Neutrophil (primary cell): ENCODE results near the gene RPL19.

Experiments
- H3K27ac ChIP-seq: fragments of 200-600 bp; sonication (generic); 2 replicates; pipeline ENCODE4 v1.5.1; 2016; ENCODE audit warnings: mild to moderate bottlenecking, moderate library complexity
- H3K27me3 ChIP-seq: fragments of 200-600 bp; sonication (generic); 2 replicates; pipeline ENCODE4 v1.6.0; 2016; ENCODE audit warnings: mild to moderate bottlenecking
- H3K36me3 ChIP-seq: fragments of 200-600 bp; sonication (generic); 2 replicates; pipeline ENCODE4 v1.5.1; 2017
- H3K4me1 ChIP-seq, 2 experiments: fragments of 200-600 bp in 1 of 2; sonication (generic) in 1 of 2; 1 replicate in 1 of 2; 2 replicates in 1 of 2; pipeline versions ENCODE4 v1.5.1 to v1.6.1; 2013 to 2016; ENCODE audit warnings: low read depth in 1 of 2, low read length in 1 of 2, mild to moderate bottlenecking in 1 of 2, moderate library complexity in 1 of 2; ENCODE audit not compliant: control insufficient read depth in 1 of 2, insufficient read depth in 1 of 2
- H3K4me3 ChIP-seq, 2 experiments: fragments of 200-600 bp in 1 of 2; sonication (generic) in 1 of 2; 1 replicate in 1 of 2; 2 replicates in 1 of 2; pipeline ENCODE4 v1.5.1; 2013 to 2016; ENCODE audit warnings: low read depth in 1 of 2, low read length in 1 of 2, mild to moderate bottlenecking in 1 of 2, moderate library complexity in 1 of 2
- H3K9me3 ChIP-seq: fragments of 200-600 bp; sonication (generic); 2 replicates; pipeline ENCODE4 v1.5.1; 2016
- CTCF ChIP-seq: fragments of 200-600 bp; sonication (generic); IDR thresholded peaks from 2 replicates; pipeline ENCODE4 v1.5.1; 2016; ENCODE audit warnings: antibody characterized with exemption

Gene RPL19

DNA sequence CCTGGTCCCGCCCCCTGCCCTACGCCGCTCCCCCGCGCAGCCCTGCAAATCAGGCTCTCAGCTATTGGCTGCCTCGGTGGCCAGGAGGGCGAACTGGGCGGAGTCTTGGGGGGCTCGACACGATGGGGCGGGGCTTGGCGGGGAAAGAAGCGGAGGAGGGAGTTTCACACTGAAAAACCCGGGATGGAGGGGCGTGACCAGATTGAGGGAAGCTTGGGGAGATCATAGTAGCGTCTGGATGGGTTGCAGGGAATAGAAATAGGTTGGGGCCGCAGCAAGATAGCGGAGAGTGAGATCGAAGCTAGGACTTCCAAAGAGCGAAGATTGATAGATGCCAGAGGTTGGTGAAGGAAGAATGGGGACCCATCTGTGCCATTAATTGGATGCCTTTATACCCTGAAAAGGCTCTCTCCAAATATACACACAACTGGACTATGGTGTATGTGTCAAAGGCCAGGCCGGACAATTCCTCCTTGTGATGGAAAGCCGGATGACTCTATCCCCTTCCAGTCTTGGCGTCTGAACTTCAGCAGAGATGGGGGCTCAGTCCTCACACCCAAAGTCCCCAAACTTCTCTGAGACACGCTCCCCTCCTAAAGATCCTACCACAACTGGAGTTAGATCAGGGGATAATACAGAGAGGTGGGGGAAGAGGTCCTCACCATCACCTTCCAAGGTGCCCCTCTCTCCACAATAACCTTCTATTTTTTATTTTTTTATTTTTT is 26.0 kb downstream of the RPL19 start:
- no peak overlapping the region for H3K27ac ChIP-seq
- no peaks in the 10 kb centered on the region for H3K9me3 ChIP-seq
- no peak for TF ChIP-seq CTCF
- H3K36me3 ChIP-seq = no peaks in the 10 kb centered on the region
- peaks cover 97% of the 10 kb centered on the region for H3K27me3 ChIP-seq
- peaks cover 0 to 12% of the 10 kb centered on the region in 2 experiments for H3K4me1 ChIP-seq
- no peak overlapping the region for H3K4me3 ChIP-seq

DNA sequence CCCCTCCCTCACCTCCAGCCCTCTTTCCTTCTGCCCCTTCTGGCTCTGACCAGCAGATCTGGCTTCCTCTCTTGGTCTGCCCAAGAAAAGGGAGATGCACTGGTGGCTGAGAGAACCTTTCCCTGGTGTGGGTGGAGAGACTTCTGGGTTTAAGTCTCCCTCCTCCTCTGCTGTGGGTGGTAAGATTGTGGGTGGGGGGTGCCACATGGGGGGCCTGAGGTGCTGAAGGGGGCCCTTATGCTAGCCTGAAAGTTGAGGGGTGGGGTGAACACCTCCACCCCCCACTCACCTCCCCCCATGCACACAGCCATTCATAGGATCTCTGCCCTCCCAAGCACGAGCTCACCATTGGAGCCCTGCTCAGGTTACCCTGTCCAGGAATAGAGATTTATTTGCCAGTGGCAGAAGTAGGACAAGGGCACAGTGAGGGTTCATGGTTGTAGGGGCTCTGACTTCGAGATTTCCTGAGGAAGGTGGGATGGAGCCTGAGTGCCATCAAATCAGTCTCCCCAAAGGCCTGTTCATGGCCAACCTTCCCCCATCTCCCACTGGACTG is 27.4 kb downstream of the RPL19 start:
- Histone ChIP-seq H3K4me3 (no peak overlapping the region), H3K36me3 (no peaks in the 10 kb centered on the region), H3K27me3 (peaks cover 97% of the 10 kb centered on the region), H3K9me3 (no peaks in the 10 kb centered on the region), H3K27ac (no peak overlapping the region), H3K4me1 (peaks cover 0 to 12% of the 10 kb centered on the region in 2 experiments)
- no peak for TF ChIP-seq CTCF

- peaks cover 0 to 12% of the 10 kb centered on the region in 2 experiments for H3K4me1 ChIP-seq
Observed at GRCh38 chr17:39229274-39229913, 29.3 kb downstream of the RPL19 start.

DNA sequence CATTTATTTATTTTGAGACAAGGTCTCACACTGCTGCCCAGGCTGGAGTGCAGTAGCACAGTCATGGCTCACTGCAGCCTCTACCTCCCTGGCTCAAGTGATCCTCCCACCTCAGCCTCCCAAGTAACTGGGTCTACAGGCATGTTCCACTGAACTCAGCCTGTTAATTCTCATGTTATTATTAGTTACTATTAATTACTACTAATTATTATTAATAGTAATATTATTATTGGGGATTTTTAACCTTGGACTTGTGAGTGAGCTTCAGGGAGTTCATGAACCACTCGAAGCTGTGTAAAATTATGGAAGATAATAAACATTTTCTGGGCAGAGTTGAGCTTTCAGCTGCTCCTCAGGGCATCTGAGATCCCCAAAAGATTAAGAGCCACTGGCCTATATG is 30.3 kb downstream of the RPL19 start:
- Histone ChIP-seq H3K27ac (no peak overlapping the region), H3K9me3 (no peaks in the 10 kb centered on the region), H3K36me3 (no peaks in the 10 kb centered on the region), H3K4me1 (peaks cover 0 to 7% of the 10 kb centered on the region in 2 experiments), H3K4me3 (no peak overlapping the region), H3K27me3 (peaks cover 80% of the 10 kb centered on the region)
- no peak for TF ChIP-seq CTCF

More at GRCh38 chr17:39229274-39229913, 29.3 kb downstream of the RPL19 start:
- Histone ChIP-seq H3K27me3 (peaks cover 90% of the 10 kb centered on the region), H3K9me3 (no peaks in the 10 kb centered on the region), H3K27ac (no peak overlapping the region), H3K4me3 (no peak overlapping the region), H3K36me3 (no peaks in the 10 kb centered on the region)
- no peak for TF ChIP-seq CTCF

GRCh38 chr17:39231091-39231561 is 31.0 kb downstream of the RPL19 start:
- H3K9me3 ChIP-seq = no peaks in the 10 kb centered on the region
- H3K4me1 ChIP-seq = no peaks in the 10 kb centered on the region
- TF ChIP-seq CTCF = no peak
- H3K36me3 ChIP-seq = no peaks in the 10 kb centered on the region
- H3K4me3 ChIP-seq = no peak overlapping the region
- peaks cover 73% of the 10 kb centered on the region for H3K27me3 ChIP-seq
- H3K27ac ChIP-seq = no peak overlapping the region
